ENCODE results near the gene PDSS1.

Gene PDSS1

GRCh38 chr10:26698909-26699308 is 1.4 kb downstream of the PDSS1 start:
- no peak overlapping the region for H3K27ac ChIP-seq (ENCODE audit: low read length)
- no peak for DNase-seq (ENCODE audit: low read depth, low spot score)
- no peaks in the 10 kb centered on the region for H3K27me3 ChIP-seq (ENCODE audit: control insufficient read depth, insufficient read depth, low read length)
- H3K4me1 ChIP-seq (ENCODE audit: control insufficient read depth, insufficient read depth, low read length) = no peaks in the 10 kb centered on the region
- H3K36me3 ChIP-seq (ENCODE audit: control insufficient read depth, insufficient read depth, low read length) = no peaks in the 10 kb centered on the region
- H3K9me3 ChIP-seq (ENCODE audit: control insufficient read depth, insufficient read depth, low read length) = no peaks in the 10 kb centered on the region
- H3K4me3 ChIP-seq (ENCODE audit: low read length) = no peak overlapping the region
- WGBS (ENCODE audit: insufficient coverage, insufficient read length) = no CpG with 5 or more reads among the region's 2 CpGs

- no peaks in the 10 kb centered on the region for H3K36me3 ChIP-seq (ENCODE audit: control insufficient read depth, insufficient read depth, low read length)
- no CpG with 5 or more reads among the region's 7 CpGs for WGBS (ENCODE audit: insufficient coverage, insufficient read length)
- no peak overlapping the region for H3K27ac ChIP-seq (ENCODE audit: low read length)
These were observed 2.1 kb downstream of the PDSS1 start for GRCh38 chr10:26699631-26700030.

GRCh38 chr10:26700884-26701630 is 3.6 kb downstream of the PDSS1 start:
- no peaks in the 10 kb centered on the region for H3K4me1 ChIP-seq (ENCODE audit: control insufficient read depth, insufficient read depth, low read length)
- H3K27ac ChIP-seq (ENCODE audit: low read length) = no peak overlapping the region
- H3K27me3 ChIP-seq (ENCODE audit: control insufficient read depth, insufficient read depth, low read length) = no peaks in the 10 kb centered on the region
- no peak overlapping the region for H3K4me3 ChIP-seq (ENCODE audit: low read length)
- peaks cover 1% of the 10 kb centered on the region; the same call in 1 of the 2 replicates for H3K36me3 ChIP-seq (ENCODE audit: control insufficient read depth, insufficient read depth, low read length)
- H3K9me3 ChIP-seq (ENCODE audit: control insufficient read depth, insufficient read depth, low read length) = no peaks in the 10 kb centered on the region
- no peak for DNase-seq (ENCODE audit: low read depth, low spot score)
- no CpG with 5 or more reads among the region's 4 CpGs for WGBS (ENCODE audit: insufficient coverage, insufficient read length)

More at GRCh38 chr10:26699631-26700030, 2.1 kb downstream of the PDSS1 start:
- Histone ChIP-seq H3K9me3 (ENCODE audit: control insufficient read depth, insufficient read depth, low read length) (no peaks in the 10 kb centered on the region), H3K4me3 (ENCODE audit: low read length) (no peak overlapping the region), H3K27me3 (ENCODE audit: control insufficient read depth, insufficient read depth, low read length) (no peaks in the 10 kb centered on the region), H3K4me1 (ENCODE audit: control insufficient read depth, insufficient read depth, low read length) (no peaks in the 10 kb centered on the region)
- no peak for DNase-seq (ENCODE audit: low read depth, low spot score)

GRCh38 chr10:26703096-26703495 is 5.6 kb downstream of the PDSS1 start:
- WGBS (ENCODE audit: insufficient coverage, insufficient read length) = no CpG with 5 or more reads among the region's 4 CpGs
- Histone ChIP-seq H3K27ac (ENCODE audit: low read length) (no peak overlapping the region), H3K27me3 (ENCODE audit: control insufficient read depth, insufficient read depth, low read length) (no peaks in the 10 kb centered on the region), H3K4me3 (ENCODE audit: low read length) (no peak overlapping the region), H3K36me3 (ENCODE audit: control insufficient read depth, insufficient read depth, low read length) (peaks cover 8% of the 10 kb centered on the region; the same call in 1 of the 2 replicates), H3K9me3 (ENCODE audit: control insufficient read depth, insufficient read depth, low read length) (no peaks in the 10 kb centered on the region), H3K4me1 (ENCODE audit: control insufficient read depth, insufficient read depth, low read length) (no peaks in the 10 kb centered on the region)
- no peak for DNase-seq (ENCODE audit: low read depth, low spot score)

GRCh38 chr10:26703974-26704373 is 6.5 kb downstream of the PDSS1 start:
- no peaks in the 10 kb centered on the region for H3K27me3 ChIP-seq (ENCODE audit: control insufficient read depth, insufficient read depth, low read length)
- H3K4me3 ChIP-seq (ENCODE audit: low read length) = no peak overlapping the region
- H3K4me1 ChIP-seq (ENCODE audit: control insufficient read depth, insufficient read depth, low read length) = no peaks in the 10 kb centered on the region
- H3K9me3 ChIP-seq (ENCODE audit: control insufficient read depth, insufficient read depth, low read length) = no peaks in the 10 kb centered on the region
- H3K36me3 ChIP-seq (ENCODE audit: control insufficient read depth, insufficient read depth, low read length) = peaks cover 8% of the 10 kb centered on the region; the same call in 1 of the 2 replicates
- DNase-seq (ENCODE audit: low read depth, low spot score) = no peak
- WGBS (ENCODE audit: insufficient coverage, insufficient read length) = no CpG with 5 or more reads among the region's 9 CpGs
- H3K27ac ChIP-seq (ENCODE audit: low read length) = no peak overlapping the region

GRCh38 chr10:26706206-26706605 is 8.7 kb downstream of the PDSS1 start:
- H3K9me3 ChIP-seq (ENCODE audit: control insufficient read depth, insufficient read depth, low read length) = no peaks in the 10 kb centered on the region
- H3K4me1 ChIP-seq (ENCODE audit: control insufficient read depth, insufficient read depth, low read length) = no peaks in the 10 kb centered on the region
- H3K27ac ChIP-seq (ENCODE audit: low read length) = no peak overlapping the region
- H3K36me3 ChIP-seq (ENCODE audit: control insufficient read depth, insufficient read depth, low read length) = peaks cover 8% of the 10 kb centered on the region; the same call in 1 of the 2 replicates
- no peaks in the 10 kb centered on the region for H3K27me3 ChIP-seq (ENCODE audit: control insufficient read depth, insufficient read depth, low read length)
- WGBS (ENCODE audit: insufficient coverage, insufficient read length) = no CpG with 5 or more reads among the region's 6 CpGs
- H3K4me3 ChIP-seq (ENCODE audit: low read length) = no peak overlapping the region
- no peak for DNase-seq (ENCODE audit: low read depth, low spot score)

GRCh38 chr10:26706936-26707335 is 9.4 kb downstream of the PDSS1 start:
- peaks cover 8% of the 10 kb centered on the region; the same call in 1 of the 2 replicates for H3K36me3 ChIP-seq (ENCODE audit: control insufficient read depth, insufficient read depth, low read length)
- DNase-seq (ENCODE audit: low read depth, low spot score) = no peak
- no peaks in the 10 kb centered on the region for H3K9me3 ChIP-seq (ENCODE audit: control insufficient read depth, insufficient read depth, low read length)
- no peak overlapping the region for H3K27ac ChIP-seq (ENCODE audit: low read length)
- WGBS (ENCODE audit: insufficient coverage, insufficient read length) = no CpG with 5 or more reads among the region's 10 CpGs
- H3K27me3 ChIP-seq (ENCODE audit: control insufficient read depth, insufficient read depth, low read length) = no peaks in the 10 kb centered on the region
- no peaks in the 10 kb centered on the region for H3K4me1 ChIP-seq (ENCODE audit: control insufficient read depth, insufficient read depth, low read length)
- H3K4me3 ChIP-seq (ENCODE audit: low read length) = no peak overlapping the region

- Histone ChIP-seq H3K9me3 (ENCODE audit: control insufficient read depth, insufficient read depth, low read length) (no peaks in the 10 kb centered on the region), H3K36me3 (ENCODE audit: control insufficient read depth, insufficient read depth, low read length) (peaks cover 4% of the 10 kb centered on the region; the same call in 1 of the 2 replicates), H3K27ac (ENCODE audit: low read length) (no peak overlapping the region), H3K4me3 (ENCODE audit: low read length) (no peak overlapping the region), H3K4me1 (ENCODE audit: control insufficient read depth, insufficient read depth, low read length) (no peaks in the 10 kb centered on the region), H3K27me3 (ENCODE audit: control insufficient read depth, insufficient read depth, low read length) (no peaks in the 10 kb centered on the region)
- WGBS (ENCODE audit: insufficient coverage, insufficient read length) = no CpG with 5 or more reads among the region's 5 CpGs
- DNase-seq (ENCODE audit: low read depth, low spot score) = no peak
These were observed 13.8 kb downstream of the PDSS1 start for GRCh38 chr10:26711324-26711723.

- Histone ChIP-seq H3K9me3 (ENCODE audit: control insufficient read depth, insufficient read depth, low read length) (no peaks in the 10 kb centered on the region), H3K36me3 (ENCODE audit: control insufficient read depth, insufficient read depth, low read length) (no peaks in the 10 kb centered on the region; the same call in 1 of the 2 replicates), H3K27me3 (ENCODE audit: control insufficient read depth, insufficient read depth, low read length) (no peaks in the 10 kb centered on the region), H3K4me1 (ENCODE audit: control insufficient read depth, insufficient read depth, low read length) (no peaks in the 10 kb centered on the region), H3K4me3 (ENCODE audit: low read length) (no peak overlapping the region), H3K27ac (ENCODE audit: low read length) (no peak overlapping the region)
- no peak for DNase-seq (ENCODE audit: low read depth, low spot score)
- no CpG with 5 or more reads among the region's 1 CpG for WGBS (ENCODE audit: insufficient coverage, insufficient read length)
These were observed 17.1 kb downstream of the PDSS1 start for GRCh38 chr10:26714415-26715136.

GRCh38 chr10:26715137-26715487 is 17.6 kb downstream of the PDSS1 start:
- WGBS (ENCODE audit: insufficient coverage, insufficient read length) = no CpG with 5 or more reads among the region's 2 CpGs
- Histone ChIP-seq H3K36me3 (ENCODE audit: control insufficient read depth, insufficient read depth, low read length) (no peaks in the 10 kb centered on the region; the same call in 1 of the 2 replicates), H3K27ac (ENCODE audit: low read length) (no peak overlapping the region), H3K4me3 (ENCODE audit: low read length) (no peak overlapping the region), H3K4me1 (ENCODE audit: control insufficient read depth, insufficient read depth, low read length) (no peaks in the 10 kb centered on the region), H3K9me3 (ENCODE audit: control insufficient read depth, insufficient read depth, low read length) (no peaks in the 10 kb centered on the region), H3K27me3 (ENCODE audit: control insufficient read depth, insufficient read depth, low read length) (no peaks in the 10 kb centered on the region)
- no peak for DNase-seq (ENCODE audit: low read depth, low spot score)
